Stimulated activated CD8-positive, alpha-beta memory T cell treated with anti-CD3 and anti-CD28 coated beads, Interleukin-12 subunit alpha, Interleukin-12 subunit beta, amount 100 ng/mL, for 4 hours (primary cell): ENCODE results near the gene NOVA1.

ENCODE experiments used
- DNase-seq: peaks from one replicate; pipeline ENCODE4 v3.0.0-alpha.2; 2020; ENCODE audit warnings: low read depth

NOVA1 gene

DNA sequence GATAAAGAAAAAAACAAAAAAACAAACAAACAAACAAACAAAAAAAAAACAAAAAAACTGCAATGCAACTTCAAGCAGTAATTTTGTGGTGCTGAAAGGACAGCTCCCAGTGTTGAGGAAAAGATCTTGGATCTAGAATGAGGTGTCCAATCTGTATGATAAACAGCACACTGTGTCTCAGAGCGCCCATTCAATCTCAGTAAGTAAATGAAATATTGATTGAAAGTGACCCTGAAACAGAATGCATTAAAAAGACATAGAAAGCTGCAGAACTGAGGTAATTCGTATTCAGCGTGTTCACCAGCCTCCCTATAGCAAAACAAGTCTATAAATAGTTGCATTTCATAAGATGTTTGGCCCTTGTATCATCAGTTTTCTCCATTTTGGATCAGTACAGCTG, 153.0 kb downstream of the NOVA1 start:
- DNase-seq: no peak

DNA sequence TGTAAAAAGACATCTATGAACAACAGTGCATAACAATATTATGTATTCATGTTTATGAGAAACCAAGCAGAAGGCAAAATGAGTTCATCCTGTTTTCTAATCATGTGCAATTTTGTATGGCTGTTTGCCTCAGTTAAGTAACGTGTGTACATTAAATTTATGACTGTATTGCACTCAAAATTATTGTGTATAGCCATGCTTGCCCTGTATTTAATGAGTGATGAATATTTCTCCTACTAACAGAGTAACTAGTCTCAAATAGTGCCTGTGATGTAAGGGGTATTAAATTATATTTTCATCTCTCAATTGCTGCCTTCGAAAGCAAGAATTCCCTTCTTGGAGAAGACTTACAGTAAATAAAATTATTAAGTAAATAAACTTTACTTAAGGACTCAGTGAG, 154.2 kb downstream of the NOVA1 start:
- no peak for DNase-seq

DNA sequence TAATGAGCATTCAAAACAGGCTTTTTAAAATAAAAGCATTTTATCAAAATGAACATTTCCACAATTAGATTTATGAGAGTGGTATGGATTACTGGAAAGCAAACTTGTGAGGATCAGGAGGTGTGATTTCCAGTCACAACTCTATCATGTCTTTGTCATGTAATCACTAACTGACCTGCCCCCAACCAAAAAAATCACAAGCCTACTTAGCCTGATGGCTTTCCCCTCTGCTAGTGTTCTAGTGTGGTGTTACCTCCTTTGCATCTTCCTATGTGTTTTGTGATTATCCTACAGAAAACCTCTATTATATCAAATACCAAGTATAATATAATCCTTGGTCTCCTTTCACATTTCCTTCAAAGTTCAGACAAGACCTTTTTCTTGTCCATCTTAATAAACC, 168.6 kb downstream of the NOVA1 start:
- DNase-seq: no peak

DNA sequence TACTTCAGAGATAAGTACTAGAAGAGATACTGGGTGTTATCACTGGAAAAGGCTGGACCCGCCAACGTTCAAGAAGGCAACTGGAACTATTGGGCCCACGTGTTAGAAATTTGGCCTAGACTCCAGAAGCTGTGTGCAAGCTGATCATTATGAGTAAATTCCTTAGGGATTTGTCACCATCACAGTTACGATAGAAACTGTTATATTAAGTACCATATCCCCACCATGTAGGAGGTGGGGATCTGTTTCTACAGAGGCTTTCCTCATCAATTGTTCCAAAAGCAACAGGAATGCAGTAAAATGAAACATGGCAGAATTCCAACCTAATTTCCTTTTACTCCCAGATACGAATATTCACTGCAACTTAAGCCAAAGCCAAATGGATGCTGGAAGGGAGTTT, 170.7 kb downstream of the NOVA1 start:
- no peak for DNase-seq

DNA sequence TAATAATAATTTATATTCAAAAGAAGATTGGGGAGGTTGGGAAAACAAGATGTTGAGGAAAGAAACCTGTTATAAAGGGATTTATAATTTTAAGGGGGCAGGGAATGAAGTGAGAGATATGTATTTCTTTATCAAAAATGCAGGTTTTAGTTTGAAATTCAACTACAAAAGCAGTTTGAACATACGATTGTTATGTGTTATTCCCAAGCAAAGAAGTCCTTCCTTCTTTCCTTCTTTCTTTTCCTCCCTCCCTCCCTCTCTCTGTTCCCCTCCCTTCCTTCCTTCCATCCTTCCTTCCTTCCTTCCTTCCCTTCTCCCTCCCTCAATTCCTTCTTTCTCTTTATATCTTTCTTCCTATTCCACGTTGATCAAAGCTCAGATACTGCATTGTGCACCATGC, 173.3 kb downstream of the NOVA1 start:
- DNase-seq: no peak

DNA sequence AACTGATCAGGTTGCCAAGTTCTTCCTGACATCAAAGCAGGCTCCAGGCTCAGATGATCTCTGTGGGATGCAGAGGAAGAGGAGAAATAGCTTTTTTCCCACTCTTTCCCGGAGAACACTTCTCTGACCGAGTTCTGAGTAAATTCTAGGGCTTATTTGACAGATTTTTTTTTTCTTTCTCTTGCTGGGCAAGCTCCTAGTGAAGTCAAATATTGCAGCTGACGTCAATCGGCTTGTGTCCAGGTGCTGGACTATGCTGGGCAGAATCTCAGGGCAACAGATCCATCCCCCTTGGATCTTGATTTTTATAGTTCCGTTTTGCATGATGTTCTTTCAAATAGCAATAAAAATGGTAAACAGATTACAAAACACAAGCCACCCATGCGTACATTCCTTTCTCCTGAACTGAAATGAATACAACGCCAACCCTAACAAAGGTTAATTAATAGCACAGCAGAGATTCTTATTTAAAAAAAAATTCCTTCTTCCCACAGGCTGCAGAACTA, 182.2 kb downstream of the NOVA1 start:
- no peak for DNase-seq

DNA sequence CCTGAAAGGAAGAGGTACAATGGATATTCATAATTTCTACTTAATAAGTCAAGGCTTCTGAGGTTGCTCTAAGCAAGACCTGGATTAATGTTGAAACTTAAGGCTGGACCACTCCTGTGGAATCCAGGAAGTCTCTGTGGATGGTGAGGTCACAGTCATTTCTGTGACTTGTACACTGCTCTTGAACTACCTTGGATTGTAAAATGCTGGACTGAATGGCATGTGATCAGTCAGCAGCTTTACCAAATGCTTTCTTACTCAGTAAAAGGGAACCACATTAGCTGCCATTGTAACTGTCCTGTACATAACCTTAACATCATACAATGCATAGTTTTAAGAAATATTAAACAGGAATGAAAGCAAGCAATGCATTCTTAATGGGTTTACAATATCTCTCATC, 182.9 kb downstream of the NOVA1 start:
- DNase-seq: no peak

DNA sequence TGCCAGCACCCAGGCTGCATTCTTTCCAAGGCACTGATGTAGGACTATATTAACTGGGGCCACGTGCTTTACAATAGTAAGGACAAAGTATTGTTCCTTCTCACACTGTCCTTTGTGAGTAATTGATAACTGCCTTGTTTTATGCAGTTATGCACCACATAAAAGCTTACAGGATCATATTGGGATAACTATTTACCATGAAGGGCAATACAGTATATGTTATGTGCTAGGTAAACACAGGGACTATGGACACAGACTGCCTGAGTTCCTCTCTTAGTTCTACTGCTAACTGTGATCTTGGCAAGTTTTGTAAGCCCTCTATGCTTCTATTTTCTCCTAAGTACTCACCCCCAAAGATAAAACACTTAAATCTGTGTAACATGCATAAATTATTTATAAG, 183.7 kb downstream of the NOVA1 start:
- DNase-seq: no peak

DNA sequence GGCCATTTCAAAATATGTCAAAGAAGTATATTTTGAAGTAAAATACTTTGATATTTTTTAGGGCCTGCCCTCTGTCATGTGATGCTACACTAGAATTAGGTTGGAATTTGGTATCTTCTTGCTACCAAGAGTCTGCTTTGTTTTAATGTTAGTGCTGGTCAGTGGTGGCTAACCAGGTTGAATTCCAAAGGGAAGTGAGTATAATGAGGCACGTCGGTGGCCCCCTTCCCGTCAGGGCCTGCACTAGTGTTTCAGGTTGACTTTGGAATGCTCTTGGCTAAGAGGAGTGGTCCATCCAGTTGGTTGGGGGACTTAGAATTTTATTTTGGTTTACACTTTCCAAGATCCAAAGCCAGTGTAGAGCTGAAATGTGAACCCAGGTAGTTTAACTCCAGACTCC, 185.4 kb downstream of the NOVA1 start:
- DNase-seq: no peak

DNA sequence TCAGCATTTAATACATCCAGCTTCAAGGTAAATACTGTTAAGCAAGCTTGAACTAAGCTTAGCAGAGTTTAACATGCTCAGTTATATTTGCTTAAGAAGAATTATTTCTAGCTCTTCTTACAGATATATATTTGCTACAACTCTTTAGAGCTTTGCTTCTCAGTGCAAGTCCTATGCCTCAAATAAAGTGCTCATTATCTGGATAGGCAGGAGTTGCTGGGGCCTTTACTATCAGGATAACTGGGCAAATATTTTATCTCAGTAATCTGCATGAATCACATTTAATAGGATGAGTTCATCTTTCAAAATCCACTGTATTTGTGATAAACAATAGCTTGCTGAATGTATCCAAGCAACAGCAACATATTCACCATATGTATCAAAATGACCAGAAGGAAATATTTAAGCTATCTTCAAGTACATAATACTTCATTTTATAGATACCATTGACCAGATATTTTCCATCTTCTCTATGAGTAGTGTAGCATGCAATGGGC, 187.6 kb downstream of the NOVA1 start:
- DNase-seq: no peak

DNA sequence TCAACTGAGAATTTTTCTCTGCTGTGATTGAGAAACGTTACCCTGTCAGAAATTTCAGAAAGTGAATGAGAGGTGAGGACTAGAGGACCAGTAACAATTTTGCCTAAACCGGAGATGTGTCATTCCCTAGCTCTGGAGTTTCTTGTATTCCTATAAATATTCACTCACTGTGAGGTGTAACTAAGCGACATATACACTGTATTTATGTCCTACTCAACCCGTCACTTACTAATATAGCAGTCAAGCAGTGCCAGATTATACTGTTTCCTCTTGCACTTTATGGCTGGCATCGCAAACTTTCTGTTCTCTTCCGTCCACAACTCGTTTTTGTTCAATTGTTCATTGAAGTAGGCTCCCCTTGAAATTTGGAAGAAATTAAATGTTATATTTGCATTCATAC, 192.9 kb downstream of the NOVA1 start:
- no peak for DNase-seq

DNA sequence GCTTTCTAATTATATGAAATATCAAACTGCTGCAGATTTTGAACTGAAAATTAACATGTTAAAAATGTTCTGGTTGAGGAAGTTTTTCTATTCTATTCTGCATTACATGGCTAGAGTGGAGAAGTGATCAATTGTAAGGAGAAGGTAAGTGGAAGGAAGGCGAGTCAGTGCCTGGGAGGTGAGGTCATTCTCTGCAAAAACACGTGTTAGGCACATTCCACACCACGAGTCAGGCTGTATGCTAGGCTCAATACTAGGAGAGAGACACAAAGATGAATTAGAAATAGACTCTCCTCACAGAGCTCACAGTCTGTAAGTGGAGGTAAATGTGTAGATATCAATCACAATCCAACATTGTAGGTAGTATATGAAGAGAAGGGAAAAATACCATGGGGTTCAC, 194.1 kb downstream of the NOVA1 start:
- DNase-seq: no peak

DNA sequence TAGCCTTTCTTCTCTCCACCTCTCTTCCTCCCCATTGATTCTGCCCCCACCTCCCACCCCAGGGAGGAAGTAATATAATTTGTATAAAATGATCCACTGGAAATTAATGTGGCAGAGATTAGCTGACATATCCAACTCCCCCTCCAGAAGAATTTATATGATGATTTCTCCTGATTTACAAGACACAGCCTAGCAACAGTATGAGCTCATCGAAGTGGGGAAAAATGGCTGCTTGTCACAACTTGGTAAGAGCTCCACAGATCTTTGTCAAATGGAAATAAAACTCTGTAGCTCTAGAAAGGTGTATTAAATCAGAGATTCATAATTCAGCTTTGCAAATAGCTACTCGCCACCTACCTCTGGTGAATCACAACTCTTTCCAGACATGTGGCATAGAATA, 195.7 kb downstream of the NOVA1 start:
- no peak for DNase-seq

DNA sequence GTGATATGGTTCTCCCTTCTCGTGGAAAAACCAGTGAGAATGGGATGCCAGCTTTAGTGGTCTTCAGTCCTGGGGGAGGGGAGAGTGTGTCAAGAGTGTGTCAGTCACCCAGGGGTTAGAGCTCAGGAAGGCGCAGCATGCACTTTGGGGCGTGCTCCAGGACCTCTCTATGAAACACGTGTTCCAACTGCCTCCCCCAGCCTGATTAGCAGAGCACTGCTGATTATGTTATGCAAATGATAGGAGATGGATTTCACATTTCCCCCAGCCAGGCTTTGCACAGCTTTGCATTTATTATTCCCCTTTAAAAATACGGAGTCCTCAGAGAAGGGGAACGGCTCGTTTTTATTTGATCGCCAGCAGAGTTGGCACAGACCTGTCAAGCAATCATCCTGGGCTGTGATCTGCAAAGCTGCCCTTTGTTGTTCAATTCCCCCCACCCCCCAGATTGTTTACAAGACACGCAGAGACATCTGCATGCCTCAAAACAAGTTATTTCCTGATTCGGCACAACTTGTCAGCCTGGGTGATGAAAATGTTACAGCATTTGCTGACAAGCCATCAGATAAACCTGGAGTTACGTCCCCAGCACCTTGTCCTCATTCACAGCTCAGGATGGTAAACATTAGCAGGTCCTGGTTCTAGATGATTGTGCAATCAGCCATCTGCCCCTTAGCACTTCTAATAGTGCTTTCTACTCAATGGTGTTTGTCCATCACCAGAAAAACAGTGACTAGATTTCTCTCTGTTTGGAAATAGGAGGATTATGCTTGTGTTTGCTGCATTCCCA, 196.5 kb downstream of the NOVA1 start:
- no peak for DNase-seq

DNA sequence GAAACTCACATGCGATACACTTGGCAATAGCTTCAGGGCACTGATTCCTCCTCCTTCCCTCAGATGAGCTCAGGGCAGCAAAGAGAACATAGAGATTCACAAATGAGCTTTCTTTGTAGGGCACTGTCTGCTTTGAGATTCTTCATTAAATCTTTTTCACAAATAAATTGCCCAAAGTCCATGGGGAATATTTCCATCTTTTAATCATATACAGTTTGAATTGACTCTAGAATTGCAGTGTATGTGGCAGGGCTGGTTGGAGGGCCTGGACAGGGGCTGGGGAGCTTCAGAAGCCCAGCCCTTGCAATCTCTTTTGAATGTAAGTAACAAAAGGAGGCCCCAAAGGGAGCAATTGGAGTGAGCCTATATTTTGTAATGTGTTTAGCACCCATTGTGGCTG, 197.5 kb downstream of the NOVA1 start:
- DNase-seq: no peak

DNA sequence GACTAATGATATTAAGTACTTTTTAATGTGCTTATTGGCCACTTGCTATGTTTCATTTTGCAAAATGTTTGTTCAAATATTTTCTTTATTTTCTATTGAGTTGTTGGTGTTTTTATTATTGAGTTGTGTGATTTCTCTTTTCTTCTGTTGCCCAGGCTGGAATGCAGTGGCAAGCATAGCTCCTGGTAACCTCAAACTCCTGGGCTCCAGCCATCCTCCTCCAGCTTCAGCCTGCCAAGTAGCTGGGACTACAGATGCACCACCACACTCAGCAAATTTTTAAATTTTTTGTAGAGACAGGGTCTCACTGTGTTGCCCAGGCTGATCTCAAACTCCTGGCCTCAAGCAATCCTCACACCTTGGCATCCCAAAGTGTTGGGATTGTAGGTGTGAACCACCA, 199.2 kb downstream of the NOVA1 start:
- no peak for DNase-seq
